ENCODE measurements around the gene KCTD3.

The KCTD3 gene

DNA sequence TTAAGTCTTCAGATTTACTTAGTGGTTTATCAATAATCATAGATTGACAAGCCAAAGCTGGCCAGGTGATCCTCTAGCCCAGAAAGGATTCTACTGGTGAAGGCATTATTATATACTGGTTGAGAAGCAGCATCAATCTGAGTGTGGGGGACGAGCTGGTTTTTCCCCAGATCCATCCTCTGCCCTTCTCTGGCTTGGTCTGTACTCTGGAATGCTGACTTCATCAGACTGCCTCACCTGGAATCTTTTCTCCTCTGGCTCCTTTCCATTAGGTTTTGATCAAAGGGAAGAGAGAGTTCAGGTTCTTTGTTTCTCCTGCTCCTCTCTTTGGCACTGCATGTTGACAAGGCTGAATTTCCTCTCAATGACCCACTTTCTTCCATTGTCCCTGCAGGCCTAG lies 93.9 kb downstream of the KCTD3 start:
- no peak for DNase-seq

DNA sequence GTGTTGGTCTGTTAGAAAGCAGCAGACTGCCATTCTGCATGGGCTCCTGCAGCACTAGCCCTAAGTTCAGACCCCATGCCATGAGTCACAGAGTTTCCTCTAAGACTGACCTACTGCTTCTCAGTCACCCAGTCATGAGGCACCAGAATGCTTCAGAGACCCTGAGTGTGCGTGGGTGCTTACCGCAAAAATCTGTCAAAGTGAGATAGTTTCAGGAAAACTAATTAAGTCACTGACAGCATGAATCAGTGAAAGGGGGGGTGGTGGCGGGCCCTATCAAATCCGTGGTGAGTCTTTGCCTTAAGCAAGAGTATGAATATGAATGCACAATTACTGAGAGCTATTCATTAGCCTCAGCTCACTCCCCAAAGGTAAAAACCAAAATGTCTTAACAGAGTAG lies 98.1 kb downstream of the KCTD3 start:
- no peak for DNase-seq

DNA sequence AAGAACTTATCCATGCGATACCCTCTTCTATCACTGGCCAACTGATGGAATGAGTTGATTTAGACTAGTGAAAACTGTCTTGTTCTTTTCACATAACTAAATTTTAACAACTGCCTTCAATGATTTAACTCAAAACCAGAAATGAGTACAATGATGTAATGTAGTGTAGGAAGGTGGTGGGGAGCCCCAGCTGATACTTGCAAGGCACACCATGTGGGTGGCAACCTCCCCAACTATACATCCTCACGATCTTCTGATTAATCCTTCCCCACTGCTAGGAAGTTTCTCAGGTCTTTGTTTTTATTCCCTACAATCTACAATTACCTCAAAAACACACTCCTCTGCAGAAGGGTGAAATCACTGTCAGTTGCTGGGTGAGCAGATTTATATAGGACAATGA lies 100.7 kb downstream of the KCTD3 start:
- no peak for DNase-seq

DNA sequence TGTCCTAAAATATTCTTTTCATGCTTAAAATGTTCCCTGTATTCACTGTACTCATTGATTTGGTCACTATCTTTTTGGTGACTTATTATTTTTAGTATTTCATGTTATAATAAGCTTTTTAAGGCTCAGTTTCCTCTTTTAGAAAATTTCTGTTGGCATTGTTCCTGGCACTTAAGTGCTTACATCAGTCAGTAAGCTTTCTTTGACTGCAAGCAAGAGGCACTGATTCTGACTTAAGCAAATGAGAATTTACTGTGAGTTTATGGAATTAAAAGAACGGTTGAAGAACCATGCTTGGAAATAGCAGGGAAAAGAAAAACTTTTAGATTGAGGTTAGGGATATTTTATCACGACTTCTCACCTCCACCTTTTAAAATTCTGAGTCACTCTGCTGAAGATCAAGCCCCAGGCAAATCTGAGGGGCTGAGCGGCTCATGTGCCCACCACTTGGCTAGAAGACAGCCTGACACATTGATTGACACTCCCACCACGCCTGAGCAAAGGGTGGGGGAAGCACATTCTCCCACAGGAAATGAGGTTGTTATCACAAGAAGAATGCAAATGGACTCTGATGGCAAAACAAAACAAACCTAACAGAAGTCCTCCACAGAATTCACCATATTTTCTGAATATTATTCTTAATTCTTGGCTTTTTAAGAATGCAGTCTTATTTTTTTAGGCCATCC lies 102.8 kb downstream of the KCTD3 start:
- no peak for DNase-seq

Data from activated CD4-positive, alpha-beta T cell treated with anti-CD3 and anti-CD28 coated beads for 1 hour (primary cell).